Muscle layer of colon (tissue), 2 donors: ENCODE results near the gene MEGF10.

Experiments
- H3K27ac ChIP-seq: one replicate; pipeline ENCODE4 v1.7.0; 2013; ENCODE audit warnings: low read depth, mild to moderate bottlenecking, low read length, moderate library complexity
- H3K27me3 ChIP-seq, 2 donors: one replicate each; pipeline ENCODE4 v1.7.0; 2013; ENCODE audit warnings: low read length in 2 of 2, mild to moderate bottlenecking in 2 of 2; ENCODE audit not compliant: insufficient read depth in 2 of 2, control insufficient read depth in 1 of 2
- H3K36me3 ChIP-seq: one replicate; pipeline ENCODE4 v1.7.0; 2013; ENCODE audit warnings: mild to moderate bottlenecking, low read length; ENCODE audit not compliant: insufficient read depth
- H3K4me1 ChIP-seq: one replicate; pipeline ENCODE4 v1.7.0; 2013; ENCODE audit warnings: mild to moderate bottlenecking, low read length; ENCODE audit not compliant: insufficient read depth
- H3K4me3 ChIP-seq, 2 donors: one replicate each; pipeline ENCODE4 v1.7.0; 2013; ENCODE audit warnings: low read length in 2 of 2, low read depth in 1 of 2, mild to moderate bottlenecking in 1 of 2, moderate library complexity in 1 of 2
- H3K9ac ChIP-seq: one replicate; pipeline ENCODE4 v1.7.0; 2013; ENCODE audit warnings: low read length
- H3K9me3 ChIP-seq: one replicate; pipeline ENCODE4 v1.7.0; 2013; ENCODE audit warnings: mild to moderate bottlenecking, low read length
- donor health status: abdominal sarcoma.
- donor health status: Adenocarcinoma of cecum.

The MEGF10 gene

DNA sequence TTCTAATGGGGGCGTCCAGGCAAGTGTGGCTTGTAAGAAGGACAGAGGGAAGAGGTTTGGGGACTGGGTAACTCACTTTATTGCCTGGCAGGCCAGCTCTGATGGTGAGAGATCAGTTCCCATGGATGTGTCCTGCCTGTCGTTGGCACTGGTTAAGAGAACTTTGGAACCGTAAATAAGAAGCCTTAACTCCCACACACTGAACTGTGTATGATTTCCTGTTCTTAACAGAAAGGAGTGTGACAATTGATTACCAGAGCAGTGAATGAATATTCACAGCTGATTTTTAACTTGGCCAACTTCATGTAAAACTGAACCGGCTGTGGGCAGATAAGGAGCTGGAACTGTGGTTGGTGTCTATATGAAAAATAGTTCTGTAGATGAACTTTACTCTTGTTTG lies 63.2 kb downstream of the MEGF10 start:
- Histone ChIP-seq H3K9ac (no peak overlapping the region), H3K4me1 (no peaks in the 10 kb centered on the region), H3K9me3 (no peaks in the 10 kb centered on the region), H3K36me3 (no peaks in the 10 kb centered on the region), H3K27me3 (no peaks in the 10 kb centered on the region), H3K27ac (no peak overlapping the region), H3K4me3 (no peak overlapping the region)

DNA sequence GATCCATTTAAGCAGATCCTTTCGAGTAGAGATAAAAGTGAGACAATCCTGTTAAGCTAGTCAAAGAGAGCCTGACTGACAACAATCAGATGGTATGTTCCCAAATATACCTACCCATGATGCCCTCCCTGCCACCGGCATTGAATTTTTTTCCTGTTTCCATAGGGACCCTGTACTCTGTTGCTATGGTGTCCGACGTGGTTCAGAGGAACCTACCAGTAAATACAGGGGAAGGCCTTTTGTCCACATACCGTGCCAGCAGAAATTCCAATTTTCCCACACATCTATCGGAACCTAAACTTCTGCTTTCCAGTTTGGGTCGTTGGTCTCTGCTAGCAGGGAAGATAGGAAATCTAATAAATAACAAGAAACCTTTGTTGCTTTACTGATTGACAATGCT lies 64.7 kb downstream of the MEGF10 start:
- Histone ChIP-seq H3K36me3 (no peaks in the 10 kb centered on the region), H3K9ac (no peak overlapping the region), H3K4me3 (no peak overlapping the region), H3K27ac (no peak overlapping the region), H3K9me3 (no peaks in the 10 kb centered on the region), H3K4me1 (no peaks in the 10 kb centered on the region), H3K27me3 (no peaks in the 10 kb centered on the region)

DNA sequence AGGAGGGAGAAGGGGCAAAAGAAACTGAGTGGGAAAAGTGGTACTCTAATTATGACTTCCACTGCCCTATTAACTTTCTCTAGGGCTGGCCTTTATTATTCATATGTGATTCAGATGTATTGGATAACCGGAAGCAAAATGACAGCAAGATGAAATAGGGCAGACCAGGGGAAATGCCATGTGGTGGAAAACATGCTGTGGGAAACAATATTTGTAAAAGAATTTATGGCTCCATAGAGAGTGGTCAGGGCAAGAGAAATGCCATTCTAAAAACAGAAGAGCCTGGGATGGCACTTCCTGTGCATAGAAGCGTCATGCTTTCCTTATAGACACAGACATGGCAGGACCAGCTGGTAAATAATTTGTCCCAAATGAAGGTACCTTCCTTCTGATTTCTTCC lies 67.7 kb downstream of the MEGF10 start:
- H3K9ac ChIP-seq = no peak overlapping the region
- no peaks in the 10 kb centered on the region for H3K36me3 ChIP-seq
- no peaks in the 10 kb centered on the region for H3K9me3 ChIP-seq
- H3K4me1 ChIP-seq = no peaks in the 10 kb centered on the region
- no peak overlapping the region for H3K4me3 ChIP-seq
- H3K27me3 ChIP-seq = no peaks in the 10 kb centered on the region
- H3K27ac ChIP-seq = no peak overlapping the region

DNA sequence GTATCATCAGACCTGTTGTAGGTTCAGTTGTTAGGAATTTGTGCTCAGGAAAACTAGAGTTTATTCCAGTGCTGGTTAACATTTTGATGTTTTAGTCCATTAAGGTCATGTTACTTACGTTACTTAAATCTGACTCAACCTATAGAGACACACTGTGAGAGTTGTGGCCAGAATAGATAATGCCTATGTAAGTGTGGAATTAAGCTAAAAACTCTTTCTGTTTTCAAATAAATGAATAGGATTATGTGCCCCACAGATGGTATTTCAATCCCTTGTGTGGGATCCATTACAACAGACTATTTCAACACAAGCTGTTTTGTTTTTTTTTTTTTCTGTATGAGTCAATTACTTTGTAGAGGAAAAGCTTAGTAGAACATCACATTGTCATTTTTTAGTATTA lies 68.1 kb downstream of the MEGF10 start:
- Histone ChIP-seq H3K4me1 (no peaks in the 10 kb centered on the region), H3K27ac (no peak overlapping the region), H3K4me3 (no peak overlapping the region), H3K27me3 (no peaks in the 10 kb centered on the region), H3K36me3 (no peaks in the 10 kb centered on the region), H3K9me3 (no peaks in the 10 kb centered on the region), H3K9ac (no peak overlapping the region)

DNA sequence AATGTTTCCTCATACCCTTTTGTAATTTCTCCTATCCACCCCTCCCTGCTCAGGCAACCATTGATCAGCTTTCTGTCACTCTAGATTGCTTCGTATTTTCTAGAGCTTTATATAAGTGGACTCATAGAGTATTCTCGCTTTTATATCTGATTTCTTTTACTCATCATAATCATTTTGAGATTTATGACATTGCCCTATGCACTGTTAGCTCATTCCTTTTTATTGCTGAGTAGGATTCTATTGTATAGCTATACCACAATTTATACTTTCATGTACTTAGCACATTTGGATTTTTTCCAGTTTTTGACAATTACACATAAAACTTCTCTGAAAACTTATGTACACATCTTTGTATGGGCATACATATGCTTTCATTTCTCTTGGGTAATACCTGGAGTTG lies 68.9 kb downstream of the MEGF10 start:
- no peaks in the 10 kb centered on the region for H3K36me3 ChIP-seq
- H3K27me3 ChIP-seq = no peaks in the 10 kb centered on the region
- H3K9ac ChIP-seq = no peak overlapping the region
- H3K9me3 ChIP-seq = no peaks in the 10 kb centered on the region
- no peak overlapping the region for H3K27ac ChIP-seq
- no peak overlapping the region for H3K4me3 ChIP-seq
- no peaks in the 10 kb centered on the region for H3K4me1 ChIP-seq

DNA sequence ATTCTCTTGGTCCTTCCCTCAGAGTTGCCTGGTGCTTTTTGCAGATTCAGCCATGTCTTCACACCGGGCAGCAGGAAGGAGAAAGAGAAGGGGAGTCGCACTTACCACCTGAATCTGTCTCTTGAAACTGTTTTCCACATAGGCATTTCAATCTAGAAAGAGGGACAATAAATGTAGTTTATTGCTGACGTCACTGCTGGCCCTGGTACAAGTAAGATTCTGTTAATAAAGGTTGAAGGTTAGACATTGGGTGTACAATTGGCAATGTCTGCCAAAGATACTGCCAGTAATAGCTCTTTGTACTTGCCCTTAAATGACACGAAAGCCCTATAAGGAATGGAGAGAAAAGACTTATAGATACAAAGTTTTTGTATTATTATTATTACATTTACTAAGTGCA lies 72.8 kb downstream of the MEGF10 start:
- Histone ChIP-seq H3K4me3 (no peak overlapping the region), H3K4me1 (peaks cover 6% of the 10 kb centered on the region), H3K27me3 (no peaks in the 10 kb centered on the region), H3K9ac (no peak overlapping the region), H3K27ac (no peak overlapping the region), H3K36me3 (no peaks in the 10 kb centered on the region), H3K9me3 (no peaks in the 10 kb centered on the region)

DNA sequence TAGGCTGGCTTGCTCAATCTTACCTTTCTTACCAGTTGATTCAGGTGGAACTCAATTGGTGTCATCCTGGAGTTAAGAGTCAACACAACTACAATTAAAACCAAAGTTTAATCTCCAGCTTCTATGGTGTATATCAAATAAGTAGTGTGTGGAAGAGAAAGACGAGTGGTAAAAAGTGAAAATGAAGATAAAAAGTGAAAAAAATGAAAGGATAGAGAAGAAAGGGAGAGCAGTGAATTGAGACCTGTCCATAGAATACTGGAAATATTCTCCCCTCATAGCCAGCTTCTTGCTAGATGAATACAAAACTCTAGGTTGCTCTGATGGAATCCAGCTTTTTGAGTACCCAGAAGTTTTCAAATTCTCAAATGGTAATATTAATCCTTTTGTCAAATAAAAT lies 76.4 kb downstream of the MEGF10 start:
- Histone ChIP-seq H3K9ac (no peak overlapping the region), H3K27me3 (no peaks in the 10 kb centered on the region), H3K27ac (no peak overlapping the region), H3K4me3 (no peak overlapping the region), H3K36me3 (no peaks in the 10 kb centered on the region), H3K4me1 (peaks cover 6% of the 10 kb centered on the region), H3K9me3 (no peaks in the 10 kb centered on the region)

DNA sequence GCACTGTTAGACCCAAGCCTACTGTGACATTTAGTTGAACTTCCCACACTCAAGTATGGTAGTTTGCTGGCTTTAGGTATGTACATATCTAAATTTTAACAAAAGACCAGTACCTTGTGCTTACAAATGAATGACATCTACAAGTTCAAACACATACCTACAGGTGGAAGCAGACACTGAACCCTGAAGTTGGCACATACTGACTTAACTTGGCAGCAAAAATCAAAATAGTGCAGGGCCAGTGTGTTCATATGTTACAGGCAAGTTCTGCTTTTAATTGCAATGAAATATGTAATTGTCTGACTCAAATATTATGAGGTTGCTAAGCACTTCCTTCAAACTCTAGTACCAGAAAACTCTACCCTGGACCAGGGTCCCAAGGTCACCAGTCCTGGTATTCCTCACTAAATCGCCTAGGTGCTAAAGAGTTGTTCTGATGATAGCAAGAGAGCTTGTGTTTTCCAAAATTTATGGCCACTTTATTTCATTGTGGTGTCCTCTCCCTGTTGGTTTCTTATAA lies 77.4 kb downstream of the MEGF10 start:
- Histone ChIP-seq H3K27me3 (no peaks in the 10 kb centered on the region), H3K4me1 (peaks cover 6% of the 10 kb centered on the region), H3K4me3 (no peak overlapping the region), H3K9ac (no peak overlapping the region), H3K36me3 (no peaks in the 10 kb centered on the region), H3K9me3 (no peaks in the 10 kb centered on the region), H3K27ac (no peak overlapping the region)

DNA sequence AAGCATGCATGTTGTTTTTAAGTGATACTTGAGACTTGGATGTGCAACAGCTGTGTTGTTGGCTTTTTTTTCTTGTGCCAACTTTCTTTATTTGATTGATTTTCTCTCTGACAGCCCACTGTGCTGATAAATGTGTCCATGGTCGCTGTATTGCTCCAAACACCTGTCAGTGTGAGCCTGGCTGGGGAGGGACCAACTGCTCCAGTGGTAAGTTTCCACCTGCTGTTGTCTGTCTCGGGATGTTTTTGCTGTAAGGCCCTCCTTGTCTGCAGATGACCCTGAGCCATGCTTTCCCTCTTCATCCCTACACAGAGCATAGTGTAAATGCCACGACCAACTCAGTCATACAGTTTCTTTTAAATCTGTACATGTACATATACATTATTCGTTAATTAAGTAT lies 79.2 kb downstream of the MEGF10 start:
- H3K36me3 ChIP-seq = no peaks in the 10 kb centered on the region
- no peaks in the 10 kb centered on the region for H3K9me3 ChIP-seq
- no peaks in the 10 kb centered on the region for H3K27me3 ChIP-seq
- peaks cover 6% of the 10 kb centered on the region for H3K4me1 ChIP-seq
- no peak overlapping the region for H3K9ac ChIP-seq
- no peak overlapping the region for H3K4me3 ChIP-seq
- no peak overlapping the region for H3K27ac ChIP-seq

DNA sequence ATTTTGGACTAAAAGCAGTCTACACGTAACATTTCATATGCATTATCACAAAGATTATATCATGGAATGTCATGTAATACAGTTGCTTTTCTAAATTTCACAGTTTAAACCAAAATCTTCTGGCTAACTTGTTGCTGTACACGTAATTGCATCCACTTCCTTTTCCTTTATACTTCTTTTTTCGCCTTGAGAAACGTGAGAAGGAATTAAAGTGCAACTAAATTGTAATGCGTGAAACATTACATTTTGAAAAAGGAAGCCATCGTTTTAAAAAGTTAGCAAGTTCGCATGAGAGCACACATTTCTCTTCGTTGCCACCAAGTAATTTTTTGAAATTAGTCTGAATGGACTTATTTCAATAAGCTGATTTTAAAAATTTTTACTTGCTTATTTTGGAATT lies 80.0 kb downstream of the MEGF10 start:
- Histone ChIP-seq H3K27me3 (no peaks in the 10 kb centered on the region), H3K9me3 (no peaks in the 10 kb centered on the region), H3K4me1 (peaks cover 6% of the 10 kb centered on the region), H3K36me3 (no peaks in the 10 kb centered on the region), H3K27ac (no peak overlapping the region), H3K9ac (no peak overlapping the region), H3K4me3 (no peak overlapping the region)

DNA sequence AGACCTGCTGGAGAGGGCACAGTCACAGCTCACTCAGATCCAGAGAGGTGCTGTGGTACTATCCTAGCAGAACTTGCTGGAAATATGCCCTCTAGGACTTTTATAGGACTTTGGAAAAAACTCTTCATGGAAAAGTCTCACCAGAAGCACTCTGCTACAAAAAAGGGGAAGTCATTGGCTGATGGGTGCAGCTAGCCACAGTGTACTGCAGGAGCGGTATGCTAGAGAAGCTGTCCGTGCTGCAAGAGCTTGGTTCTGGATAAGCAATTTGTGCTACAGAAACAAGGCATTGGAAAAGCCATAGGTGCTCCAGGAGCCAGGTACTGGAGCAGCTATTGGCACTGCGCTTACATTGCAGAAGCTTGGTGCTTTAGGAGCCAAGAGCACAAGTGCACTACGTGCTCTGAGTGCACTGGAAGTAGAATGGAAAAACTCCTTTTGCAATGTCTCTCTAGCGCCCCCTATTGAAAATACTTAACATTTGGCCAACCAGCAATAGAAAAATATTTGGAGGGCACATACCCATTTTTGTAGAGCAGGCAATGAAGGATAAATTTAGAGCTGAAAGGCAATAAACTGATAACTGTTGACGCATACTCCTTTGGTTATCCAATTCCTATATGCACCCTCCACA lies 83.4 kb downstream of the MEGF10 start:
- Histone ChIP-seq H3K27ac (no peak overlapping the region), H3K27me3 (no peaks in the 10 kb centered on the region), H3K4me3 (no peak overlapping the region), H3K36me3 (no peaks in the 10 kb centered on the region), H3K9me3 (no peaks in the 10 kb centered on the region), H3K4me1 (no peaks in the 10 kb centered on the region), H3K9ac (no peak overlapping the region)

DNA sequence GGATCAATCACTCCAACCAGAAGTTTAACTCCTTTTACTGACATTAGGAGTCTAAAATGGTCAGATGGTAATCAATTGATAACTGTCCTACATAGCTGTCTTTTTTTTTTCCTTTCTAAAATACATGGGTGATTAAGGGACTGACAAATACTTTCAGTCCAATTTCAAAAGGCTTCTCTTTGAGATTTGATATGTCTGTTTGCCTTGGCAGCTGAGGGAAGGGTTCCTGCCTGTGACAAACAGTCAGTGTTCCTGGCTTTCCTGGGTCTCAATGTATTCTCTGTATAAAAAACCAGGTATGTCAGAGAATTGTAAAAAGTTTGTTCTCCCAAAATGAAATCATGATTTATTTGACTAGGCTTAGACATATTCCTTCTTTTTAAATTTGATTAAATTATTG lies 84.5 kb downstream of the MEGF10 start:
- H3K27me3 ChIP-seq = no peaks in the 10 kb centered on the region
- H3K9me3 ChIP-seq = no peaks in the 10 kb centered on the region
- no peaks in the 10 kb centered on the region for H3K36me3 ChIP-seq
- no peak overlapping the region for H3K27ac ChIP-seq
- no peak overlapping the region for H3K9ac ChIP-seq
- H3K4me1 ChIP-seq = no peaks in the 10 kb centered on the region
- no peak overlapping the region for H3K4me3 ChIP-seq
